IMR-90 (cell line): ENCODE measurements around the gene SERPINA5. TPM values are rescaled to one million over a fixed set of nuclear protein-coding genes. Genes with fewer than 3 reads are reported as not detected.

Experiments used
- ATAC-seq: fragments of 200-7000 bp; cut with Tn5 transposase; 2 replicates; pipeline ENCODE4 v1.9.1; 2020; ENCODE audit warnings: low read depth, mild to moderate bottlenecking, moderate library complexity
- BruUV-seq: library from RNA; stranded (reverse); fragments of 400-500 nt; replicated peaks from 2 replicates; lab custom pipeline; 2021; lab: Mats Ljungman, UMichigan
- CTCF ChIA-PET: fragments of 300-600 bp; formaldehyde crosslinking; extraction: SDS; loops from one replicate; lab custom pipeline; 2021; ENCODE audit warnings: antibody characterized with exemption; lab: Yijun Ruan, JAX
- POLR2A ChIA-PET: fragments of 300-600 bp; sonication (Branson Sonifier 250); formaldehyde crosslinking; loops from one replicate; lab custom pipeline; 2022; ENCODE audit warnings: antibody characterized with exemption; ENCODE audit not compliant: unreplicated experiment; lab: Charles Lee
- DNase-seq: peaks from one replicate; pipeline ENCODE4 v3.0.0; 2013
- H2AFZ ChIP-seq: replicated peaks from 2 replicates; pipeline ENCODE3; 2013; ENCODE audit warnings: low read length, mild to moderate bottlenecking; ENCODE audit not compliant: poor library complexity
- H2AK5ac ChIP-seq: 2 replicates; pipeline ENCODE4 v1.6.1; 2013; ENCODE audit warnings: low read depth, low read length, inconsistent platforms
- H2AK9ac ChIP-seq: replicated peaks from 2 replicates; pipeline ENCODE3; 2013; ENCODE audit warnings: mild to moderate bottlenecking, low read depth, low read length, moderate library complexity; ENCODE audit not compliant: poor library complexity
- H2BK120ac ChIP-seq: 2 replicates; pipeline ENCODE4 v1.6.1; 2013; ENCODE audit warnings: low read depth, low read length, inconsistent platforms
- H2BK15ac ChIP-seq: 3 replicates; pipeline ENCODE4 v1.6.1; 2013; ENCODE audit warnings: low read depth, low read length, inconsistent platforms
- H2BK20ac ChIP-seq: 2 replicates; pipeline ENCODE4 v1.6.1; 2013; ENCODE audit warnings: low read depth, mild to moderate bottlenecking, inconsistent platforms, low read length, moderate library complexity
- H2BK5ac ChIP-seq: 2 replicates; pipeline ENCODE4 v1.6.1; 2013; ENCODE audit warnings: mild to moderate bottlenecking, low read depth, low read length, inconsistent platforms; ENCODE audit not compliant: poor library complexity, severe bottlenecking
- H3K14ac ChIP-seq: replicated peaks from 2 replicates; pipeline ENCODE4 v1.6.1; 2013; ENCODE audit warnings: low read depth, low read length, inconsistent platforms
- H3K18ac ChIP-seq: 2 replicates; pipeline ENCODE4 v1.6.1; 2013; ENCODE audit warnings: low read depth, low read length, control low read depth
- H3K23ac ChIP-seq: 2 replicates; pipeline ENCODE4 v1.6.1; 2013; ENCODE audit warnings: low read depth, low read length, inconsistent platforms
- H3K27ac ChIP-seq: 2 replicates; pipeline ENCODE4 v1.5.1; 2013; ENCODE audit warnings: mild to moderate bottlenecking, control low read depth, low read length; ENCODE audit not compliant: insufficient read depth
- H3K27me3 ChIP-seq: 2 replicates; pipeline ENCODE4 v1.6.1; 2013; ENCODE audit warnings: low read length; ENCODE audit not compliant: control insufficient read depth, insufficient read depth
- H3K36me3 ChIP-seq: 2 replicates; pipeline ENCODE4 v1.6.1; 2013; ENCODE audit warnings: low read length, mixed read lengths; ENCODE audit not compliant: control insufficient read depth, insufficient read depth
- H3K4ac ChIP-seq: 2 replicates; pipeline ENCODE4 v1.6.1; 2013; ENCODE audit warnings: low read depth, low read length, inconsistent platforms
- H3K4me1 ChIP-seq: 2 replicates; pipeline ENCODE4 v1.6.1; 2013; ENCODE audit warnings: low read length, mixed read lengths; ENCODE audit not compliant: control insufficient read depth, insufficient read depth
- H3K4me2 ChIP-seq: 2 replicates; pipeline ENCODE4 v1.6.1; 2013; ENCODE audit warnings: low read depth, mild to moderate bottlenecking, control low read depth, low read length, moderate library complexity
- H3K4me3 ChIP-seq: 2 replicates; pipeline ENCODE4 v1.5.1; 2013; ENCODE audit warnings: low read depth, mild to moderate bottlenecking, control low read depth, low read length, moderate library complexity; ENCODE audit not compliant: insufficient read depth
- H3K56ac ChIP-seq: 2 replicates; pipeline ENCODE4 v1.6.1; 2013; ENCODE audit warnings: low read length, inconsistent platforms; ENCODE audit not compliant: insufficient read depth; ENCODE audit errors: extremely low read depth
- H3K79me1 ChIP-seq, 2 experiments: 2 replicates each; pipeline ENCODE4 v1.6.1; 2013; ENCODE audit warnings: low read length in 2 of 2, inconsistent platforms in 1 of 2, low read depth in 1 of 2
- H3K9ac ChIP-seq: 2 replicates; pipeline ENCODE4 v1.6.1; 2013; ENCODE audit warnings: low read depth, low read length, control low read depth
- H3K9me1 ChIP-seq: 2 replicates; pipeline ENCODE4 v1.6.1; 2013; ENCODE audit warnings: low read length, inconsistent platforms; ENCODE audit not compliant: insufficient read depth
- H3K9me3 ChIP-seq: 2 replicates; pipeline ENCODE4 v1.6.1; 2013; ENCODE audit warnings: low read length; ENCODE audit not compliant: control insufficient read depth, insufficient read depth
- H4K20me1 ChIP-seq: 2 replicates; pipeline ENCODE4 v1.6.1; 2013; ENCODE audit warnings: low read length, inconsistent platforms; ENCODE audit not compliant: insufficient read depth
- H4K5ac ChIP-seq: 2 replicates; pipeline ENCODE4 v1.6.1; 2013; ENCODE audit warnings: mild to moderate bottlenecking, low read depth, low read length, control low read depth
- H4K8ac ChIP-seq, 2 experiments: 2 replicates each; pipeline ENCODE4 v1.6.1; 2013; ENCODE audit warnings: low read depth in 2 of 2, low read length in 2 of 2, control low read depth in 1 of 2, inconsistent platforms in 1 of 2
- H4K91ac ChIP-seq: 2 replicates; pipeline ENCODE4 v1.6.1; 2013; ENCODE audit warnings: low read depth, low read length, inconsistent platforms; ENCODE audit not compliant: insufficient read depth
- BHLHE40 ChIP-seq: fragments of 150-350 bp; IDR thresholded peaks from 2 replicates; pipeline ENCODE4 v1.6.1; 2016; ENCODE audit warnings: mild to moderate bottlenecking, low read depth, low read length
- CEBPB ChIP-seq: IDR thresholded peaks from 2 replicates; pipeline ENCODE4 v1.6.1; 2012; ENCODE audit warnings: low read depth, low read length, improper control_type of control experiment
- CHD1 ChIP-seq: IDR thresholded peaks from 2 replicates; pipeline ENCODE4 v1.6.1; 2012; ENCODE audit warnings: low read depth, low read length, improper control_type of control experiment
- FOS ChIP-seq: fragments of 150-350 bp; IDR thresholded peaks from 2 replicates; pipeline ENCODE4 v1.6.1; 2016; ENCODE audit warnings: low read depth, low read length
- MAFK ChIP-seq: IDR thresholded peaks from 2 replicates; pipeline ENCODE4 v1.6.1; 2012; ENCODE audit warnings: low read depth, low read length, improper control_type of control experiment
- MAZ ChIP-seq: IDR thresholded peaks from 2 replicates; pipeline ENCODE4 v1.6.1; 2012; ENCODE audit warnings: low read depth, mild to moderate bottlenecking, low read length, improper control_type of control experiment, moderate library complexity, borderline replicate concordance
- MXI1 ChIP-seq: IDR thresholded peaks from 2 replicates; pipeline ENCODE4 v1.6.1; 2012; ENCODE audit warnings: low read depth, mild to moderate bottlenecking, low read length, moderate library complexity, borderline replicate concordance
- NFE2L2 ChIP-seq: fragments of 150-350 bp; IDR thresholded peaks from 2 replicates; pipeline ENCODE4 v1.6.1; 2016; ENCODE audit warnings: low read depth, mild to moderate bottlenecking, low read length
- POLR2A ChIP-seq: IDR thresholded peaks from 2 replicates; pipeline ENCODE4 v1.6.1; 2012; ENCODE audit warnings: mild to moderate bottlenecking, low read depth, low read length
- RAD21 ChIP-seq: IDR thresholded peaks from 2 replicates; pipeline ENCODE4 v1.6.1; 2012; ENCODE audit warnings: low read length, improper control_type of control experiment
- RCOR1 ChIP-seq: IDR thresholded peaks from 2 replicates; pipeline ENCODE4 v1.6.1; 2012; ENCODE audit warnings: mild to moderate bottlenecking, low read length, improper control_type of control experiment; ENCODE audit not compliant: insufficient replicate concordance
- RFX5 ChIP-seq: IDR thresholded peaks from 2 replicates; pipeline ENCODE4 v1.8.0; 2012; ENCODE audit warnings: low read depth, mild to moderate bottlenecking, low read length, moderate library complexity
- SMC3 ChIP-seq: fragments of 150-350 bp; IDR thresholded peaks from 2 replicates; pipeline ENCODE4 v1.6.1; 2016; ENCODE audit warnings: low read depth, mild to moderate bottlenecking, antibody characterized with exemption, low read length, moderate library complexity
- WGBS, 2 experiments: methylation state at CpG; one replicate each; pipeline versions ENCODE4 v1.1.5 to v1.1.7; 2013; ENCODE audit warnings: missing lambda C conversion rate in 2 of 2; ENCODE audit not compliant: insufficient read length in 1 of 2; ENCODE audit errors: extremely low coverage in 2 of 2; 5-methylcytosine and 5-hydroxymethylcytosine counted together
- dilution Hi-C: fragments of 300-500 bp; cut with HindIII; formaldehyde crosslinking; loops from one replicate; pipeline ENCODE4 v1.14.3; 2018; ENCODE audit warnings: low sequenced_read_pairs; ENCODE audit not compliant: unreplicated experiment
- in situ Hi-C: fragments of 300-500 bp; cut with MboI; formaldehyde crosslinking; loops from 3 replicates; pipeline ENCODE4 v1.14.3; 2019; ENCODE audit warnings: low sequenced_read_pairs, inconsistent platforms, mixed read lengths
- intact Hi-C: fragments of 100-400 bp; cut with micrococcal nuclease; formaldehyde crosslinking; loops from 2 replicates; pipeline ENCODE4 v1.10.0; 2022
- polyA plus RNA-seq, 3 experiments: library from polyadenylated mRNA; depleted of rRNA; stranded (reverse); fragments of >200 nt; gene quantifications; 2 replicates each; pipeline ENCODE4 v1.2.3, GENCODE V29; 2012; ENCODE audit warnings: low replicate concordance in 1 of 3
- total RNA-seq: library from RNA; depleted of rRNA; stranded (reverse); fragments of >200 nt; gene quantifications from 2 replicates; pipeline ENCODE4 v1.2.3, GENCODE V29; 2012
- TF ChIP-seq, protein P1 (sequence below): conservative IDR thresholded peaks from 2 replicates; pipeline ENCODE4 v1.5.1; 2012; ENCODE audit warnings: mild to moderate bottlenecking, low read depth, low read length, improper control_type of control experiment
- TF ChIP-seq, protein P2 (sequence below): fragments of 150-350 bp; IDR thresholded peaks from 2 replicates; pipeline ENCODE4 v1.6.1; 2017; ENCODE audit warnings: mild to moderate bottlenecking, antibody characterized with exemption, low read length, low read depth
- TF ChIP-seq, protein P3 (sequence below): fragments of 150-350 bp; IDR thresholded peaks from 2 replicates; pipeline ENCODE4 v1.6.1; 2016; ENCODE audit warnings: low read depth, mild to moderate bottlenecking, low read length, moderate library complexity, borderline replicate concordance

SERPINA5 gene
- total and polyA plus RNA-seq, 2 of the 4 experiments (the other 2 are of a cell fraction) = not detected

DNA sequence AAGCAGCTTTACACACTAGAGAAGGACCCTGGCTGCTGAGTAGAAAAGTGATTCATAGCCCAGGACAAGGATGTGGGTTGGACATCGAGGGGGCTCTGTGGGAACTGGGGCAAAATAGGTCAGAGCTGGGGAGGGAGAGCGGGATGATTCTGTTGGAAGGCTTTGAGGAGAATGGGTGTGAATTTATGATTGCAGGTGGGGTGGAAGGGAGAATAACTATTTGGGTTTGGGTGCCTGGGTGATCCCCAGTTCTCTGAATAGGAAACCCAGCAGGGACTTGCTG lies 44.1 kb downstream of the SERPINA5 start:
- POLR2A ChIA-PET = no interaction called here
- no TSS peak for BruUV-seq
- Histone ChIP-seq H3K9me3 (no peaks in the 10 kb centered on the region), H3K4me3 (no peak overlapping the region), H3K4me2 (no peak overlapping the region), H3K36me3 (no peaks in the 10 kb centered on the region), H3K27ac (no peak overlapping the region), H2BK5ac (no peak overlapping the region), H3K18ac (no peak overlapping the region), H2BK20ac (no peak overlapping the region), H3K9ac (no peak overlapping the region), H4K8ac (no peak overlapping the region), H3K23ac (no peak overlapping the region), H3K27me3 (peaks cover 12% of the 10 kb centered on the region), H2AK9ac (no peak overlapping the region), H3K56ac (no peak overlapping the region), H2BK15ac (no peak overlapping the region), H3K4me1 (no peaks in the 10 kb centered on the region), H4K20me1 (no peaks in the 10 kb centered on the region), H2BK120ac (no peak overlapping the region), H3K4ac (no peak overlapping the region), H2AFZ (no peak overlapping the region), H3K14ac (no peak overlapping the region), H2AK5ac (no peak overlapping the region), H3K79me1 (no peaks in the 10 kb centered on the region), H4K5ac (no peak overlapping the region), H3K9me1 (no peaks in the 10 kb centered on the region), H4K91ac (no peak overlapping the region)
- no CpG with 5 or more reads among the region's 2 CpGs for WGBS, 2 experiments
- CTCF ChIA-PET = no interaction called here
- intact Hi-C loops = no loop called here
- ATAC-seq (no peak), DNase-seq (no peak)
- in situ Hi-C loops = no loop called here
- TF ChIP-seq RFX5 (no peak), NFE2L2 (no peak), RCOR1 (no peak), BHLHE40 (no peak), MAFK (no peak), CEBPB (no peak), MAZ (no peak), FOS (no peak), POLR2A (no peak), SMC3 (no peak), CHD1 (no peak), MXI1 (no peak), RAD21 (no peak)
- TF ChIP-seq, protein P1, sequence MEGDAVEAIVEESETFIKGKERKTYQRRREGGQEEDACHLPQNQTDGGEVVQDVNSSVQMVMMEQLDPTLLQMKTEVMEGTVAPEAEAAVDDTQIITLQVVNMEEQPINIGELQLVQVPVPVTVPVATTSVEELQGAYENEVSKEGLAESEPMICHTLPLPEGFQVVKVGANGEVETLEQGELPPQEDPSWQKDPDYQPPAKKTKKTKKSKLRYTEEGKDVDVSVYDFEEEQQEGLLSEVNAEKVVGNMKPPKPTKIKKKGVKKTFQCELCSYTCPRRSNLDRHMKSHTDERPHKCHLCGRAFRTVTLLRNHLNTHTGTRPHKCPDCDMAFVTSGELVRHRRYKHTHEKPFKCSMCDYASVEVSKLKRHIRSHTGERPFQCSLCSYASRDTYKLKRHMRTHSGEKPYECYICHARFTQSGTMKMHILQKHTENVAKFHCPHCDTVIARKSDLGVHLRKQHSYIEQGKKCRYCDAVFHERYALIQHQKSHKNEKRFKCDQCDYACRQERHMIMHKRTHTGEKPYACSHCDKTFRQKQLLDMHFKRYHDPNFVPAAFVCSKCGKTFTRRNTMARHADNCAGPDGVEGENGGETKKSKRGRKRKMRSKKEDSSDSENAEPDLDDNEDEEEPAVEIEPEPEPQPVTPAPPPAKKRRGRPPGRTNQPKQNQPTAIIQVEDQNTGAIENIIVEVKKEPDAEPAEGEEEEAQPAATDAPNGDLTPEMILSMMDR = no peak
- TF ChIP-seq, protein P2, sequence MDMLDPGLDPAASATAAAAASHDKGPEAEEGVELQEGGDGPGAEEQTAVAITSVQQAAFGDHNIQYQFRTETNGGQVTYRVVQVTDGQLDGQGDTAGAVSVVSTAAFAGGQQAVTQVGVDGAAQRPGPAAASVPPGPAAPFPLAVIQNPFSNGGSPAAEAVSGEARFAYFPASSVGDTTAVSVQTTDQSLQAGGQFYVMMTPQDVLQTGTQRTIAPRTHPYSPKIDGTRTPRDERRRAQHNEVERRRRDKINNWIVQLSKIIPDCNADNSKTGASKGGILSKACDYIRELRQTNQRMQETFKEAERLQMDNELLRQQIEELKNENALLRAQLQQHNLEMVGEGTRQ = no peak
- TF ChIP-seq, protein P3, sequence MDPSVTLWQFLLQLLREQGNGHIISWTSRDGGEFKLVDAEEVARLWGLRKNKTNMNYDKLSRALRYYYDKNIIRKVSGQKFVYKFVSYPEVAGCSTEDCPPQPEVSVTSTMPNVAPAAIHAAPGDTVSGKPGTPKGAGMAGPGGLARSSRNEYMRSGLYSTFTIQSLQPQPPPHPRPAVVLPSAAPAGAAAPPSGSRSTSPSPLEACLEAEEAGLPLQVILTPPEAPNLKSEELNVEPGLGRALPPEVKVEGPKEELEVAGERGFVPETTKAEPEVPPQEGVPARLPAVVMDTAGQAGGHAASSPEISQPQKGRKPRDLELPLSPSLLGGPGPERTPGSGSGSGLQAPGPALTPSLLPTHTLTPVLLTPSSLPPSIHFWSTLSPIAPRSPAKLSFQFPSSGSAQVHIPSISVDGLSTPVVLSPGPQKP = no peak
- dilution Hi-C loops = no loop called here
